HL-60/S4 treated with retinoic acid at 250 ng/mL for 4 days and 3 days (cell line): ENCODE results near the gene PPIL4.
"Not testable (repeated sequence)": the region's sequence is repeated elsewhere in the genome, so short reads cannot be mapped to it uniquely, and the experiment has no call there.

Experiments used
- in situ Hi-C: fragments of 300-500 bp; cut with MboI; formaldehyde crosslinking; loops from 2 replicates; pipeline ENCODE4 v1.7.0; 2022; ENCODE audit warnings: low sequenced_read_pairs

The PPIL4 gene

DNA sequence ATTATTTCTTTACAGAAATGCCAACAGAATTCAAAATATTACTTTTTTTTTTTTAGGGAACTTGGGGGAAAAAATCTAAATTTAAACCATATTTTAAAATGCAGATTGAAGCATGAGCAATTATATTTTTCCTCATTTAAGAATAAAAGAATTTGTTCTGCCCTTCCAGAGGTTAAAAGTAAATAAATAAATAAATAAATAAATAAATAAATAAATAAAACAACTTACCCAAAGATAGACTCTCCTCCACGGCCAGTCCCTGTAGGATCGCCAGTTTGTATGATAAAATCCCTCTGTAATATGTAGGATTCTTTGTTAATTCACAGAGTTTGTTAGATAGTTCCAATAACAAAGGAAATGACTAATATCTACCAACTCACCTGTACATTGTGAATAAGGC, 4.7 kb downstream of the PPIL4 start:
- in situ Hi-C loops, result no loop called here

DNA sequence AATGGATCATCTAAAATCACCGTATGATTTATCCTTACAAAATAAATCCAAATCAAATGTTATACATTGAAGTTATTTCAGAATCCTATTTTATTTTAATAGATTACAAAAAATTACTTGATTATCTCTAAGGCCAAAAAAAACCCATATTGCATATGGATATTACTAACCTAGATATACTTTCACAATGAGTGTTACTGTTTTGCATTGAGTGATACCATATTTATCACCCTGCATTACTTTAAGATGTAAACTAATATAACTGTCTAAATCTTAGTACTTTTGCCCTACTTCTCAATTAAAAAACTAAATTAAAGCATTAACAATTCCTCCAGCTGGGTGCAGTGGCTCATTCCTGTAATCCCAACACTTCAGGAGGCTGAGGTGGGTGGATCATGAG, 11.1 kb downstream of the PPIL4 start:
- in situ Hi-C loops, result no loop called here

DNA sequence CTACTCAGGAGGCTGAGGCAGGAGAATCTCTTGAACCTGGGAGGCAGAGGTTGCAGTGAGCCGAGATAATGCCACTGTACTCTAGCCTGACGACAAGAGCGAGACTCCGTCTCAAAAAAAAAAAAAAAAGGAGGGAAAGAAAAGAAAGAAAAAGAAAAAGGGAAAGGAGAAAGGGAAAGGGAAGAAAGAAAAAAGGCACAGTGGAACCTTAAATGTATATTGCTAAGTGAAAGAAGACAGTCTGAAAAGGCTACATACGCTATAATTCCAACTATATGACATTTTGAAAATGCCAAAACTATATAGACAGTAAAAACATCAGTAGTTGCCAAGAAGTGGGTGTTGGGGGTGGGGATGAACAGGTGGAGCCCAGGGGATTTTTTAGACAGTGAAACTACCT, 16.2 kb downstream of the PPIL4 start:
- in situ Hi-C loops, result no loop called here

DNA sequence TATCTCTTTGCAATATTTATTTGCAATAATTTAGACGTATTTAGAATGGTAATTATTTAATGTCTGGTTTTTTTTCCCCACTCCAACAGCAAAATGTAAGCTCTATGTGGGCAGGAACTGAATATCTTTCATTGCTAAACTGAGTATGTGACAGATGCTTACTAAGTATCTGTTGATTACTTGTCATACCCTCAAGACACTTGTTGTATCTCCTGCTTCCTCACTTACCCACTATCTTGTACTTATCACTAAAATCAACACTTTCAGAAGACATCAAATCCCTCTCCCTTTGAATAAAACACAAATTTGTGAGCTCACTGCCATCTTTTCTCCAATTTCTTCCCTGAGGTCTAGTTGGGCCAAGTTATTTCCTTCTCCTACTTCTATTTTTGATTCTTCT, 30.3 kb downstream of the PPIL4 start:
- in situ Hi-C loops, result no loop called here

DNA sequence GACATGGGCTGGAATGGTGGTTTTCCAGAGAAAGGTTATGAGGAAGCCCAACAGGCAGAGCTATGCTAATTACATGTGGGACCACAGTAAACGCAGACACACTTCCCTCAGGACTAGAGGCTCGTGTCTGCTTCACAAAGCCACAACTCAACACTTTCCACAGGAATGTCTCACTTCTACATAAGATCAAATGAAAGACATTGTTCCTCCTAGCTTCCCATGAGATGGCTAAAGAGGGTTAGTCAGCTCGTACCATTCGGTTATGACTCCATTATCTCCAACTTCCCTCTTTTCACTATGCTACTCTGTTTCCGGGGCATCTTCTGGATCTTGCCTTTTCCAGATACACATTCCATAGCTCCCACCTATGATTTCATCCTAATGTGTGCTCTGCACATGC, 31.9 kb downstream of the PPIL4 start:
- in situ Hi-C loops, result no loop called here

DNA sequence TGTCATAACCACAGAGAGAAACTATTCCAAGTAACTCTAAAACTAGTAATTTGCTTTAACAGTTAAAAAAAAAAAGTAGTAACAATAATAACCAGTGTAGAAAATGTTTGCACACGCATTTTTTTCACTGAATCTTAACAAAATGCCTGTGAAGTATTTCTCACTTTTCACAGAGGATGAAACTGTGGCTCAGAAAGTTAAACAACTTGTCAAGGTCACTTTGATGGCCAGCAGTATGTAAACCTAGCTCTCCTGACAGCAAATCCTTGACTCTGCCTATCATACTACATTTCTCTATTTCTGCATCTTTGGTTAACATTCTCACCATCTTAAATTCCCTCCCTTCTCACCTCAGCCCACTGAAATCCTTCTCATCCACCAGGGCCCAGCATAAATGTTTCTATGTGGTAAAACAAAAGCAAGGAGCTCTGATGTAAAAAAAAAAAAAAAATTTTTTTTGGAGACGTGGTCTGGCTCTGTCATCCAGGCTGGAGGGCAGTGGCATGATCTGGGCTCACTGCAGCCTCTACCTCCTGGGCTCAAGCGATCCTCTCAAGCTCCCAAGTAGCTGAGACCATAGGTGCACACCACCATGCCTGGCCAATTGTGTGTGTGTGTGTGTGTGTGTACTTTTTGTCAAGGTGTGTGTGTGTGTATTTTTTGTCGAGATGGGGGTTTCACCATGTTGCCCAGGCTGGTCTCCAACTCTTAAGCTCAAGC, 34.9 kb downstream of the PPIL4 start:
- in situ Hi-C loops, result no loop called here

DNA sequence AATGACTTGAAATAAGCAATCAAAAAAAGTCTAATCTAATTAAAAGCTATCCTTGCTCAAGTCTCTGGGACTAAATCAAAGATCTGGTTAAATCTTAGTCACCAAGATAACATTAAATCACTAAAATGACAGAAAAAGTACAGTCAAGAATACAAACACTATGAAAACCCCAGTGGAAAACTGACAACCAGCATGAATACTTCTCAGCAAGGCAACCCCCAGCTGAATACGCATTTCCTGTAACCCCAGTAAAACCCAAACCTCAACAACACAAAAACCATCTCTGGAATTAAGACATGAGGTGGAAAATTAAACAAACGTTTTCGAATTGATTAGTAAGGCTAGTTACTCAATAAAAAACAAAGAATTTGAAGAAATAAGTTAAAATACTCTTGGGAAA, 37.4 kb downstream of the PPIL4 start:
- in situ Hi-C loops, result no loop called here

DNA sequence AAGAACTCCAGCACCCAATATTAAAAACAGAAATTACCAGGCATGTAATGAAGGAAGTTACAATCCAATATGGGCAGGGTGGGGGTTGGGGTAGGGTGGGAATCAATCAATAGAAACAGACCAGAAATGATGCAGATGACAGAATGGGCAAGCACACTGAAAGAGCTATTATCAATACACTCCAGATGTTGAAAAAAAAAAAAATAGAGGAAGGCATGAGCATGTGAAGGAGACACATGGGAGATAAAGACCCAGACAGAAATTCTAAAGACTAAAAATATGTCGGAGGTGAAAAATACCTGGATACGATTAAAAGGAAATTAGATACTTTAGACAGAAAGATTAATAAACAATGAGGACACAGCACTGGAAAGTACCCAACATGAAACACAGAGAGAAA, 42.0 kb downstream of the PPIL4 start:
- in situ Hi-C loops, result no loop called here

DNA sequence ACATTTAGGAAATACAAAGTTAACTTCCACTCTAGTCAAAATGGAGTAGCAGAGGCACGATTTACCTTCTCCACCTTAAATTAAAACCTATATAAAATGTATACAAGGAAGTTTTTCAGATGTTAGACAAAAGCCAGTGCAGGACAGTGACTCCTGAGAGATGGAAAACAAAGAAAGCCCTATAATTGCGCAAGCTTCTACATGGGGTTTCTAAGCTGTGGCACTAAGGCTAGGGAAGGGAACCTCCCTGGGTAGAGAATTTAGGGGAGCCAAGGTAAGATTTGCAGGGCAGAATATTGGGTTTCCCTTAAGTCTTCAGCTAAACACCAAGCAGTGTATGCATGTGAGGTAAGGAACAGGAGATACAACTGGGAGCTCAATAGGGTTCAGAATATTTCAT, 42.6 kb downstream of the PPIL4 start:
- in situ Hi-C loops, result no loop called here

DNA sequence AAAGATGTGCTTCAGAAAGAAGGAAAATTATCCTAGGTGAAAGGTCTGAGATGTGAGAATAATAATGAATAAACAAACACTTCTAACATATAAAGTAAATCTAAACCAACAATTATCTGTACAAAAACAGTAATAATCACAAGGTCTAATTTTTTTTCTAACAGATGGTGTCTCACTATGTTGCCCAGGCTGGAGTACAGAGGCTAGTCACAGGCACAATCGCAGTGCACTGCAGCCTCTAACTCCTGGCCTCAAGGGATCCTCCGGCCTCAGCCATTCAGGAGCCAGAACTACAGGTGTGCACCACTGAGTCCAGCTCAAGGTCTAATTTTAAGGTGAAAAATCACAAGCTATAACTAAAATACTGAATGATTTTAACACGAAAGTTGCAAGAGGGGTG, 44.1 kb downstream of the PPIL4 start:
- in situ Hi-C loops, result no loop called here

DNA sequence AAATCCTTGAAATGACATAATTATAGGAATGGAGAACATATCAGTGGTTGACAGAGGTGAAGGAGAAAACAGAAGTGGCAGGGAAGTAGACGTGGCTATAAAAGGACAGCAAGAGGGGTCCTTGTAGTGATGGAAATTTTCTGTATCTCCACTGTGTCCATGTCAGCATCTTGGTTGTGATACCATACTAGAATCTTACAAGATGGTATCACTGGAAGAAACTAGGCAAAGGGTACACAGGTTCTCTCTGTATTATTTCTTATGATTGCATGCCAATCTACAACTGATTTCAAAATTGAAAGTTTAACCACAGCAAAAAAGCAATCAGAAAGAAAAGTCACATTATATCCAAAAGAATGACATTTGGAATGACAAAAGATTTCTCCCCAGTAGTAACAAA, 44.6 kb downstream of the PPIL4 start:
- in situ Hi-C loops, result no loop called here

DNA sequence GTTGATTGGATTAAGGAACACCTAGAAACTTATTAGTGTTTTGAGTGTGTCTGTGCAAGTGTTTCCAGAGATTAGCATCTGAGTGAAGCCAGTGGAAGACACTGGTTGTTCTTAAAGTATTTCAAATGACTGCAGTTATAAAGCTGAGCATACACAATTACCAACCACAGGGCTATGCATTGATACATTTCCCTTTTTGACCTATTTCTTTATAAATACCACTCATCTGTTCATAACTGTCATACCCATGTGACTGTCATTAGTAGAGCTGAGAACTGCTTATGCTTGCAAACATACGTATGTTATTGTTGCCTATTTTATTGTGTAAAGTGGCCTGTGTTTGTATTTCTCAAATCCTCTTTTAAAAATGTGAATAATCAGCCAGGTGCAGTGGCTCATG, 45.7 kb downstream of the PPIL4 start:
- in situ Hi-C loops, result no loop called here

DNA sequence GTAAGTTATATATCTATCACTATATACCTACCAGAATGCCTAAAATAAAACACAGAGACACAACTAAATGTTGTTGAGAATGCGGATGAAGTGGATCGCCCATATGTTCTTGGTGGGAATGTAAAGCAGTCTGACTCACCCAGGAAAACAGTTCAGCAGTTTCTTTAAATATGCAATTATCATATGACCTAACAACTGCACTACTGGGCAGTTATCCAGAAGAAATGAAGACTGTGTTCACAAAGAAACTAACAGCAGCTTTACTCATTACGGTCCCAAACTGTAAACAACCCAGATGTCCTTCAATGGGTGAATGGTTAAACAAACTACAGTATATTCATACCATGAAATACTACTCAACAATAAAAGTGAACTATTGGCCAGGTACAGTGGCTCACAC, 46.8 kb downstream of the PPIL4 start:
- in situ Hi-C loops, result no loop called here

DNA sequence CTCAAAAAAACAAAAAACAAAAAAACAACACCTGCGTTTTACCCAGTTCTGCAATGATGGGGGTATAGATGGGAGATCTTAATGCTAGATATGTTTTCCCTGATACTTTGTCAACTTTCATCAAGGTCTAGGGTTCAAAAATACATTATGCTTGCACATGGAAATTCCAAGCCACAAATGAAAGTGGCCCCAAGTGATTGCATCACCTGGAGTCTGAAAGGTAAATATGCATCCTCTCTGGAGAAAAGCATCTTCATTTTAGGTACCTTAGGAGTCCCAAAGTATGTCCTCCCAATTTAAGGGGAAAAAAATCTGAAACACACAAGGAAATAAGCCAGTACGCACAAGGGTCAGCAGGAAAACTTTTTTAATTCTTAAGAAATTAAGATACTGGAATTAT, 48.5 kb downstream of the PPIL4 start:
- in situ Hi-C loops, result no loop called here

DNA sequence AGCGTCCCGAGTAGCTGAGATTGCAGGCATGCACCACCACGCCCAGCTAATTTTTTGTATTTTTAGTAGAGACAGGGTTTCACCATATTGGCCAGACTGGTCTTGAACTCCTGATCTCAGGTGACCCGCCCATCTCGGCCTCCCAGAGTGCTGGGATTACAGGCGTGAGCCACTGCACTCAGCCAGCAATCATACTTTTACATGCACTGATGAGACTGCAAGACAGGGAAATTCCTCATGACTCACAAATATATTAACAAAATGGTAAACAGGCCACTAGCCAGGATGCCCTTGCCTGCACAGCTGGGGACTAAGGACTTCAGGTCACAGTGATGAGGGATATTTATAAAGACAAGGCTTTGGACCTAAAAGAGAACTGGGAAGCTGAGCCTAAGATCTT, 49.2 kb downstream of the PPIL4 start:
- in situ Hi-C loops, result not testable (repeated sequence)

DNA sequence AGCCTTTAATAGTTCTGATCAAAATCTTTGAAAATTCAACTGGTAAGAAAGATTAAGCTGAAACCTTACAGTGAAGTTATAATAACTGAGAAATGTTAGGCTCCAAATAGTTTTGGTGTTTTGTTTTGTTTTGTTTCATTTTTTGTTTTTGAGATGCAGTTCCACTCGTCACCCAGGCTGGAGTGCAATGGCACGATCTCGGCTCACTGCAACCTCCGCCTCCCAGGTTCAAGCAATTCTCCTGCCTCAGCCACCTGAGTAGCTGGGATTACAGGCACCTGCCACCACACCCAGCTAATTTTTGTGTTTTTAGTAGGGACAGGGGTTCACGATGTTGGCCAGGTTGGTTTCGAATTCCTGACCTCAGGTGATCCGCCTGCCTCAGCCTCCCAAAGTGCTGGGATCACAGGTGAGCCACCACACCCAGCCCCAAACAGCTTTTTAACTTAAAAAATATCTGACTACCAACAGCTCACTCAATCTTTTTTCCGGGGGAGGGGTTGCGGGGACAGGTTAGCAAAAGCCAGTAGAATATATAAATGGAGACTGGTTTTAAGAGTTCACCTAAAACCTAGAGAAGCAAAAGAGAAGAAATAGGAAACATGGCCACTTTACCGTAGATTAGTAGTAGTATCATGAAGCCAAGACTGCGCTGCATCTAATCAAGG, 50.4 kb downstream of the PPIL4 start:
- in situ Hi-C loops, result not testable (repeated sequence)

DNA sequence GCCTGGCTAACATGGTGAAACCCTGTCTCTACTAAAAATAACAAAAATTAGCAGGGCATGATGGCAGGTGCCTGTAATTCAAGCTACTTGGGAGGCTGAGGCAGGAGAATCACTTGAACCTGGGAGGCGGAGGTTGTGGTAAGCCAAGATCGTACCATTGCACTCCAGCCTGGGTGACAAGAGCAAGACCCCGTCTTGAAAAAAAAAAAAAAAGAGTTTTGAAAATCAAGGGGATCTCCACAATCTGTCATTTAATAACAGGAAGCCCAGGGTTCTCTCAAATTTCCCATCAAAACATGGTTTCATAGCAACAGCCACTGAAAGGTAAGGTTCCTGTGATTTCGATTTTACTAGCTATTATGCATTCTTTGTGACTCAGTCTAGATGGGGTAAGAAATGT, 51.0 kb downstream of the PPIL4 start:
- in situ Hi-C loops, result not testable (repeated sequence)

DNA sequence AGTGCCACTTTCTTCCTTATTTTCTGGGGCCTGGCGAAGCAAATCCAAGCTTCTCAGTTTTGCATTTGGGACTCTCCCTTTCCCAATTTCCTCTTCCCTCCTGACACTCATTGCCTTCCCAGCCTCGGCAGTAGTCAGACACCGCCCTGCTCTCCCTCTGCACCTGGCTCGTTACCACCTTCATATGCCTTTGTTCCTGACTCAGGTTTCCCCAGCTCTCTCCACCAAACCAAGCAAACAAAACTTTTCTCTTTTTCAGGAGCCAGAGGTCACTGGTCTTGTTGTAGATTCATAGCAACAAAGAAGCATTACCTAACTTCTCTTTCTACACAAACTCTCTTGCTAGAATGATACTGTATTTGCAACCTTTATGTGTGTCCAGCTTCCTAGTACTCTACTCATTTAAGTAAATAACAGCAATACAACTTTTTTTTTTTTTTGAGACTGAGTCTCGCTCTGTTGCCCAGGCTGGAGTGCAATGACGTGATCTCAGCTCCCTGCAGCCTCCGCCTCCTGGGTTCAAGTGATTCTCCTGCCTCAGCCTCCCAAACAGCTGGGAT, 52.0 kb downstream of the PPIL4 start:
- in situ Hi-C loops, result no loop called here

DNA sequence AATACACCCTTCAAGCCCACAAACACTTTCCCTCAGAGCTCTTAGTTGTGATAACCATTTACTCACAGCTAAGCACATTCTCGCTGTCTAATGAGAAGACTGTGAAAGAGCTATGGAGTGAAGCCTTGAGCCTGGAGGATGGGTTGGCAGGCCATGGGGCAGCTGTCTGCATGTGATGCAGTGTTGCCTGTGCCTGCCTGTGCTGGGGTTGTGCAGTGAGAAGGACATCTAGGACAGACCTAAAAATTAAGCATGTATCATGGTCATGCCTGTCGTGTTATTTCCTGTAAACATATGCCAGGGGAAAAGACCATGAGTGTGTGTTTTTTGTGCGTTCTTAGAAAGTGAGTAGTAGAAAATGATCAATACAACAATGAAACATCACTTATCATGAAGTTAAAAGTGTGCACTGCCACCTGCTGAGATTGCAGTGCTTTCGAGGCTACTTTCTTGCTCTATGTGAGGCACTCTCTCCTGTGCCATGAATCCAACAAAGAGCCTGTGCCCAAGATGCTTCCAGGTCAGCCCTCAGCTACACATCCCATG, 53.0 kb downstream of the PPIL4 start:
- in situ Hi-C loops, result no loop called here

DNA sequence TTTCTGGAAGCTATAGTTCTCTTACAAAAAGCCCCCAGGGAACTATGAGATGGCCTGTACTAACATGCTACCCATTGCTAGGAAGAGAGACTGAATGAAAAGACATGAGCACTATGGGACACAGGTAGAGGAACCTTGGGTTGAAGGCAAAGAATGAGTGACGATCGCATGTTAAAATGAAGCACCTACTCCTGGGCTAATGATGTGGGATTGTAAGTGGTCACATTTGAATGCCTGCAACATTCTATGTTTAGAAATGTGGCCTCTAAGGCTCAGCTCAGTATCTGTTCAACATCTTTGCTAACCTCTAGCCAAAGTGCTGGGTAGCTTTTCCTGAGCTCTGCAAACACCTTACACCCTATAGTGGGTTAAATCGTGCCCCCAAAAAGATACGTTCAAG, 55.9 kb downstream of the PPIL4 start:
- in situ Hi-C loops, result no loop called here

DNA sequence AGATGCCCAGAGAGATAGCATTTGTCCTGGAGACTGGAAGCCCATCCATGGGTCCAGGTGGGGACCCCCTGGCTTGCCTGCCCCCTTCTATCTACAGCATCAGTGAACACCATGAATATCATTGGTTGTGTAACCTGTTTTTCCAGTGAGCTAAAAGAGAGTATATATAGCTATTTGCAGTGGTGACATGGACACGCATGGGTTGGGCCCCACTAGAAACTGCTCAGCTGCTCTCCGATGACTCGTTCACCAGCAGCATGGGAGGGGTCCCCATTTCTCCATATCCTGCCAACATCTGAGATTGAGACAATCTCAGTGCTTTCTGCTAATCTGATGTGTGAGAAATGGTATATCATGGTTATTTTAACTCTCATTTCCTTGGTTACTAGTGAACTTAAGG, 57.0 kb downstream of the PPIL4 start:
- in situ Hi-C loops, result no loop called here

DNA sequence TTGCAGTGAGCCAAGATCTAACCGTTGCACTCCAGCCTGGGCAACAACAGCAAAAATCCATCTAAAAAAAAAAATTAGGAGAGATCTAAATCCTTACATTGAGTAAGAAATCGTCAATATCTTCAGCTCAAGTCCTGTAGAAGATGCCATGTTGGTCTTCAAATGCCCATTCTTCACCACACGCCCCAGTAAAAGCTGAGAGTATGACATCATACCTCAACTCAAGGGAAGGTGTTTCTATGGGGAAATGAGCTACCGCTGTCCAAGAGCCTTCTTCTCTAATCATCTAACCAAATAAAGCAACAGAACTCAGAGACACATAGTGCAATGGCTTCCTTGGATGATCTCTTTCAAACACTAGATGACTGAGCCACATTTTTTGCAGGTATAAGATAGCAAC, 58.5 kb downstream of the PPIL4 start:
- in situ Hi-C loops, result no loop called here
